ENCODE data around the gene VEZT. TPM values are rescaled to one million over a fixed set of nuclear protein-coding genes. Genes with fewer than 3 reads are reported as not detected.

The VEZT gene
- total and polyA plus RNA-seq, 10 of the 15 experiments (the other 5 are each of a cell fraction or from before 2014, with no cell fraction given) = 32.8 to 134 (median 66.2) TPM

GRCh38 chr12:95291501-95291900 is 73.9 kb downstream of the VEZT start:
- in situ Hi-C loops (cut with MboI) = no loop called here
- POLR2A ChIA-PET = interaction anchor here (0.5 to 1.1 kb wide), 3 partner anchors 20 to 331 kb away, joined by 3 read pairs; no protein-coding TSS in a partner anchor
- CTCF ChIA-PET = interaction anchor here (0.6 to 1.0 kb wide), 2 partner anchors 26 to 243 kb away, joined by 3 read pairs; no protein-coding TSS in a partner anchor

GRCh38 chr12:95298916-95299315 is 81.3 kb downstream of the VEZT start:
- in situ Hi-C loops (cut with MboI) = no loop called here
- Histone ChIP-seq H2AFZ (ENCODE audit: control insufficient read depth, low read depth, low read length) (no peak overlapping the region), H3K9me3 (replicated peaks; ENCODE audit: control insufficient read depth, insufficient read depth, low read length) (no peaks in the 10 kb centered on the region), H3K27ac (ENCODE audit: control insufficient read depth, insufficient read depth) (no peak overlapping the region), H3K79me2 (ENCODE audit: control insufficient read depth, insufficient read depth, low read length) (no peaks in the 10 kb centered on the region), H3K36me3 (ENCODE audit: control insufficient read depth in 2 of 2, insufficient read depth in 2 of 2, low read length in 1 of 2) (peaks cover 1 to 7% of the 10 kb centered on the region in 2 experiments; a peak in 3 of 4 replicates), H3K9ac (ENCODE audit: control insufficient read depth, insufficient read depth, low read length) (no peak overlapping the region), H4K20me1 (ENCODE audit: control insufficient read depth, insufficient read depth) (no peaks in the 10 kb centered on the region), H3K4me3 (no peak overlapping the region), H3K4me1 (ENCODE audit: control insufficient read depth, insufficient read depth, low read length) (no peaks in the 10 kb centered on the region), H3K27me3 (replicated peaks in 1 of 2; ENCODE audit: control insufficient read depth in 2 of 2, insufficient read depth in 2 of 2, low read length in 1 of 2) (no peaks in the 10 kb centered on the region), H3K4me2 (ENCODE audit: control insufficient read depth, insufficient read depth) (no peak overlapping the region)
- RAD21 ChIA-PET (ENCODE audit: unreplicated experiment) = interaction anchor here (0.8 to 1.7 kb wide), 2 partner anchors 182 to 235 kb away, joined by 3 to 4 read pairs; no protein-coding TSS in a partner anchor
- intact Hi-C loops (cut with micrococcal nuclease; ENCODE audit: unreplicated experiment) = loop anchor here (10.0 kb wide), 1 partner anchor 236 kb away; no protein-coding TSS in a partner anchor
- POLR2A ChIA-PET = no interaction called here
- 81% methylated on average over 5 of the region's 5 CpGs for WGBS (ENCODE audit: insufficient coverage, insufficient replicate concordance, low lambda C conversion rate, missing lambda C conversion rate)
- no TSS peak for BruUV-seq (replicated peaks)
- CTCF ChIA-PET = no interaction called here
- SMC1A ChIA-PET (ENCODE audit: uncharacterized antibody, unreplicated experiment) = interaction anchor here (0.6 kb wide), 1 partner anchor 14 kb away, joined by 3 read pairs; no protein-coding TSS in a partner anchor
- DNase-seq (ENCODE audit: low read depth, low spot score) = no peak
- no peak for FAIRE-seq
- ATAC-seq = no peak
- TF ChIP-seq ZSCAN29 (IDR thresholded peaks at IDR 0.05) (no peak), EZH2 (IDR thresholded peaks at IDR 0.05; ENCODE audit: borderline replicate concordance, control insufficient read depth, low read depth, low read length) (no peak), E4F1 (IDR thresholded peaks at IDR 0.05; ENCODE audit: borderline replicate concordance, partially characterized antibody) (no peak), JUND (IDR thresholded peaks at IDR 0.05; ENCODE audit: low read depth, low read length) (no peak), TARDBP (IDR thresholded peaks at IDR 0.05; ENCODE audit: borderline replicate concordance) (no peak), BMI1 (IDR thresholded peaks at IDR 0.05; ENCODE audit: borderline replicate concordance) (no peak), NFIC (IDR thresholded peaks at IDR 0.05; ENCODE audit: low read depth, low read length) (no peak), CEBPB (IDR thresholded peaks at IDR 0.05; ENCODE audit: borderline replicate concordance in 1 of 2, low read depth in 2 of 2, low read length in 2 of 2) (no peak)

More at GRCh38 chr12:95291501-95291900, 73.9 kb downstream of the VEZT start:
- ChIA-PET SMC1A (ENCODE audit: uncharacterized antibody, unreplicated experiment) (interaction anchor here (1.0 kb wide), 1 partner anchor 243 kb away, joined by 3 read pairs; no protein-coding TSS in a partner anchor), RAD21 (ENCODE audit: unreplicated experiment) (no interaction called here)
- no TSS peak for BruUV-seq (replicated peaks)
- no peaks in the 10 kb centered on the region for H3K4me1 ChIP-seq (ENCODE audit: control insufficient read depth, insufficient read depth, low read length)
- no peak overlapping the region for H3K27ac ChIP-seq (ENCODE audit: control insufficient read depth, insufficient read depth)
- no peak overlapping the region for H3K4me2 ChIP-seq (ENCODE audit: control insufficient read depth, insufficient read depth)
- H2AFZ ChIP-seq (ENCODE audit: control insufficient read depth, low read depth, low read length) = no peak overlapping the region
- H4K20me1 ChIP-seq (ENCODE audit: control insufficient read depth, insufficient read depth) = no peaks in the 10 kb centered on the region
- H3K9ac ChIP-seq (ENCODE audit: control insufficient read depth, insufficient read depth, low read length) = no peak overlapping the region
- DNase-seq (ENCODE audit: low read depth, low spot score) = no peak
- ATAC-seq = no peak
- H3K79me2 ChIP-seq (ENCODE audit: control insufficient read depth, insufficient read depth, low read length) = no peaks in the 10 kb centered on the region
- FAIRE-seq = no peak
- peaks cover 0 to 11% of the 10 kb centered on the region in 2 experiments; a peak in 2 of 4 replicates for H3K36me3 ChIP-seq (ENCODE audit: control insufficient read depth in 2 of 2, insufficient read depth in 2 of 2, low read length in 1 of 2)
- H3K27me3 ChIP-seq (replicated peaks in 1 of 2; ENCODE audit: control insufficient read depth in 2 of 2, insufficient read depth in 2 of 2, low read length in 1 of 2) = no peaks in the 10 kb centered on the region
- H3K9me3 ChIP-seq (replicated peaks; ENCODE audit: control insufficient read depth, insufficient read depth, low read length) = no peaks in the 10 kb centered on the region
- no peak overlapping the region for H3K4me3 ChIP-seq
- intact Hi-C loops (cut with micrococcal nuclease; ENCODE audit: unreplicated experiment) = loop anchor here (10.0 kb wide), 1 partner anchor 243 kb away; no protein-coding TSS in a partner anchor
- 100% methylated on average over 2 of the region's 2 CpGs for WGBS (ENCODE audit: insufficient coverage, insufficient replicate concordance, low lambda C conversion rate, missing lambda C conversion rate)
- TF ChIP-seq SIX5 (IDR thresholded peaks at IDR 0.05; ENCODE audit: low read depth, low read length, severe bottlenecking) (no peak), ZBED1 (IDR thresholded peaks at IDR 0.05; ENCODE audit: borderline replicate concordance) (no peak), IRF3 (IDR thresholded peaks at IDR 0.05) (no peak), ZNF207 (IDR thresholded peaks at IDR 0.05; ENCODE audit: borderline replicate concordance) (no peak), KDM1A (IDR thresholded peaks at IDR 0.05; ENCODE audit: borderline replicate concordance) (no peak), TCF3 (IDR thresholded peaks at IDR 0.05; ENCODE audit: borderline replicate concordance, insufficient read depth, low read depth, low read length) (no peak), RAD21 (IDR thresholded peaks at IDR 0.05; ENCODE audit: insufficient read depth, low read depth, low read length) (no peak)
